DMS 273 (cell line): ENCODE measurements around the gene SDC3.
"Not testable (repeated sequence)": the region's sequence is repeated elsewhere in the genome, so short reads cannot be mapped to it uniquely, and the experiment has no call there.

Experiments
- DNase-seq: peaks from one replicate; lab custom pipeline; 2025; ENCODE audit not compliant: unreplicated experiment; lab: John Stamatoyannopoulos, UW

Gene SDC3

GRCh38 chr1:30877205-30877912 is 31.2 kb downstream of the SDC3 start:
- no peak for DNase-seq

- DNase-seq = no peak
Observed at GRCh38 chr1:30876451-30877204, 31.9 kb downstream of the SDC3 start.

GRCh38 chr1:30875916-30876315 is 32.6 kb downstream of the SDC3 start:
- no peak for DNase-seq

GRCh38 chr1:30875197-30875596 is 33.4 kb downstream of the SDC3 start:
- DNase-seq = no peak

- DNase-seq = no peak
Observed at GRCh38 chr1:30874176-30874575, 34.4 kb downstream of the SDC3 start.

GRCh38 chr1:30872948-30873263 is 35.7 kb downstream of the SDC3 start:
- peak; percentile 52 for DNase-seq

- no peak for DNase-seq
Observed at GRCh38 chr1:30872033-30872947, 36.3 kb downstream of the SDC3 start.

GRCh38 chr1:30871276-30871871 is 37.2 kb downstream of the SDC3 start:
- DNase-seq = no peak

- no peak for DNase-seq
Observed at GRCh38 chr1:30870656-30871055, 37.9 kb downstream of the SDC3 start.

- no peak for DNase-seq
Observed at GRCh38 chr1:30870035-30870434, 38.5 kb downstream of the SDC3 start.

GRCh38 chr1:30868833-30869435 is 39.6 kb downstream of the SDC3 start:
- no peak for DNase-seq

- DNase-seq = not testable (repeated sequence)
Observed at GRCh38 chr1:30868057-30868456, 40.5 kb downstream of the SDC3 start.

GRCh38 chr1:30867537-30867936 is 41.0 kb downstream of the SDC3 start:
- DNase-seq = no peak

GRCh38 chr1:30866594-30866993 is 42.0 kb downstream of the SDC3 start:
- DNase-seq = no peak

GRCh38 chr1:30864681-30865080 is 43.9 kb downstream of the SDC3 start:
- no peak for DNase-seq

GRCh38 chr1:30863858-30864604 is 44.5 kb downstream of the SDC3 start:
- DNase-seq = no peak

GRCh38 chr1:30860320-30860652 is 48.3 kb downstream of the SDC3 start:
- DNase-seq = no peak

- no peak for DNase-seq
Observed at GRCh38 chr1:30857964-30858363, 50.6 kb downstream of the SDC3 start.

GRCh38 chr1:30857062-30857461 is 51.5 kb downstream of the SDC3 start:
- no peak for DNase-seq

GRCh38 chr1:30856260-30856790 is 52.2 kb downstream of the SDC3 start:
- DNase-seq = peak; percentile 73
